GM13976 (cell line): ENCODE measurements around the gene HSPA12B.

ENCODE experiments used
- DNase-seq: peaks from one replicate; pipeline ENCODE4 v3.0.0; 2012; ENCODE audit warnings: low spot score
- CTCF ChIP-seq: IDR thresholded peaks from 2 replicates; pipeline ENCODE4 v1.5.1; 2012; ENCODE audit warnings: borderline replicate concordance, mild to moderate bottlenecking; ENCODE audit not compliant: insufficient read depth; ENCODE audit errors: extremely low read depth, missing control alignments, control extremely low read depth
- in situ Hi-C: fragments of 300-500 bp; cut with MboI; formaldehyde crosslinking; loops from one replicate; pipeline ENCODE4 v1.12.0; 2022; ENCODE audit warnings: low sequenced_read_pairs, mixed read lengths, inconsistent platforms; ENCODE audit not compliant: unreplicated experiment

The HSPA12B gene

GRCh38 chr20:3710011-3710466, 22.4 kb upstream of the HSPA12B start:
- no peak for TF ChIP-seq CTCF
- in situ Hi-C loops = no loop called here
- no peak for DNase-seq

- peak; percentile 95 for TF ChIP-seq CTCF
- peak; percentile 92 for DNase-seq
- in situ Hi-C loops = no loop called here
These were observed 21.6 kb upstream of the HSPA12B start for GRCh38 chr20:3710703-3711483.

- in situ Hi-C loops = no loop called here
- DNase-seq = no peak
- TF ChIP-seq CTCF = no peak
These were observed 21.0 kb upstream of the HSPA12B start for GRCh38 chr20:3711484-3711941.

- in situ Hi-C loops = no loop called here
- no peak for DNase-seq
- TF ChIP-seq CTCF = no peak
These were observed 20.1 kb upstream of the HSPA12B start, which contains the start of gene SIGLEC1 for GRCh38 chr20:3712279-3712873. TSS of gene SIGLEC1 (minus strand) at chr20:3712600. CDS start at chr20:3707128, 5,472 bp downstream.

- DNase-seq = no peak
- no peak for TF ChIP-seq CTCF
- in situ Hi-C loops = no loop called here
These were observed 18.4 kb upstream of the HSPA12B start for GRCh38 chr20:3714092-3714491.

- in situ Hi-C loops = no loop called here
- DNase-seq = peak; percentile 71
- peak; percentile 39 for TF ChIP-seq CTCF
These were observed 16.2 kb upstream of the HSPA12B start for GRCh38 chr20:3716195-3716834.
